Ecto neural progenitor cell (in vitro differentiated cells): ENCODE results near the gene DICER1.

Source experiments
- DNase-seq: peaks from one replicate; pipeline ENCODE4 v3.0.0-alpha.2; 2018; ENCODE audit warnings: low spot score

Gene DICER1

DNA sequence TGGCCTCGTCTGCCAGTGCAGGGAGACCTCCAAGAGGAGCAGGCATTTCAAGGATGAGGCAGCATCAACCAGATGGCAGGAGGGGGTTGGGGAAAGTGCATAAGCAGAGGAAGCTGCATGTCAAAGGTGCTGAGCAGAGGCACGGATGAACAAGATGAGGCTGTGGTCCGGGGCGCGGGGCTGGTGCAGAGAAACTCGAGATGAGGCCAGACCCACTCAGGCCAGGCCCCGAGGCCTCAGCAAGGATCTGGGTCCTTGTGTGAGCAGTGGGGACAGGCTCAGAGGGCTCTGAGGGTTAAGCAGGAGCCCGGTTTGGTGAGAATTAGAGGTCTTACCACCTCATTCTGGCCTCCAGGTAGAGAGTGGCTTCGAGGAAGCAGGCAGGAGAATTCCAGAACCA lies 98.8 kb downstream of the DICER1 start:
- no peak for DNase-seq

- DNase-seq, result no peak
Measured at GRCh38 chr14:95057851-95058250, 99.5 kb downstream of the DICER1 start.

- DNase-seq, result no peak
Measured at GRCh38 chr14:95057147-95057546, 100.2 kb downstream of the DICER1 start.

GRCh38 chr14:95056476-95056875 lies 100.9 kb downstream of the DICER1 start:
- no peak for DNase-seq

GRCh38 chr14:95055318-95055717 lies 102.0 kb downstream of the DICER1 start:
- no peak for DNase-seq

GRCh38 chr14:95054346-95055280 lies 102.7 kb downstream of the DICER1 start:
- no peak for DNase-seq

DNA sequence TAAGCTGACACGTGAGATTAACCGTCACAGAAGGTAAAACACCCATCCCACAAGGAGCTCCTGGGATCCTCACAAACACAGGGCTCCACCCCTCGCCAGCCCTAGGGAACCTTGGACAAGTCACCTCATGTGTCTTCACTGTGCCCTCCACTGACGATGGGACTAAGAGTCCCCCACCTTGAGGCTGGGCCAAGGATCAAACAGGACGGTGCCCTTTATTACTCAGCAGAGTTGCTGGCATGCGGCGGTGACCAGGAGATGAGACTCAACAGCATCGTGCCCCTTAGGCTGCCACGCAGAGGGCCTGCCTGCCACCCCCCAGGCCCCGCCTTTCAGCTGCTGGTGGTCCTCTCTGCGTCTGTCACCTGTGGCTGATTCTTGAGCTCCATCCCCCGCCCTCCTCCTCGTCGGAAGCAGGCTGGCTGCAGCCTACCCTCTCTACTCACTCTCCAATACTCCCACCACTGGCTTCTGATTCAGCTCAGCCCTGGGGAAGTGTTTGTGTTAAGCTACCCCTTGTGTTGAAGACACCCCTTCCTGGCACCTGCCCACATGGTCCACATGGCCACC lies 105.2 kb downstream of the DICER1 start:
- DNase-seq, result peak; percentile 39

DNA sequence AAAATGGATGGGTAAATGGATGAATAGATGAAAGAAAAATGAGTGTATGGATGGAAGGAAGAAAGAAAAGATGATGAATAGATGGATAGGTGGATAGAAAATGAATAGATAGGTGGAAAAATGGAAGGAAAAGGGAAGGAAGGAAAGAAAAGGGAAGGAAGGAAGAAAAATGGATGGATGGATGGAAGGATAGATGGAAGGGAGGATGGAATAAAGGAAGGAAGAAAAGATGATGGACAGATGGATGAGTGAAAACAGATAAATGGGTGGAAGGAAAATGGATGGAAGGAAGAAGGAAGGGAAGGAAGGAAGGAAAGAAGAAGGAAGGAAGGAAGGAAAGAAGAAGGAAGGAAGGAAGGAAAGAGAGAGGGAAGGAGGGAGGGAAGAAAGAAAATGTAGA lies 107.4 kb downstream of the DICER1 start:
- DNase-seq, result no peak

DNA sequence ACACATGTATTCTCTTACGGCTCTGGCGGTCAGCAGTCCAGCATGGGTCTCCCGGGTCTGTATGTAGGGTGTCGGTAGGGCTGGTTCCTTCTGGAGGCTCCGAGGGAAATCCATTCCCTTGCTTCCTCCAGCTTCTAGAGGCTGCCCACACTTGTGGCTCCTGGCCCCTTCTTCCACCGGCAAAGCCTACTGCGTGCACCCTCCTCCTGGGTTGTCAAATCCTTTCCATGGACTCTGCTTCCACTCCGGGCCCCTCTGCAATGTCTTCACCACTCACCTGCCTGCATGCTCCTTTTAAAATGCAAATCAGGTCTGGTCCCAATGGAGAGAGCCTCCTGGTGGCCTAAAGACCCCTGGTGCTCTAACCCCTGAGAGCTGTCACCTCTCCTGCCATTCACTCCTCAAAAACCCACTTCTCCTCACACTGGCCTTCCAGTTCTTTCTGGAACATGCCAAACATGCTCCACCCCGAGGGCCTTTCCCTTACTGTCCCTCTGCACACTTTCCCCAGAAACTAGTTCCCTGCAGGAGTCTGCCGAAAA lies 108.5 kb downstream of the DICER1 start:
- no peak for DNase-seq

- DNase-seq, result no peak
Measured at GRCh38 chr14:95047754-95048153, 109.6 kb downstream of the DICER1 start.

DNA sequence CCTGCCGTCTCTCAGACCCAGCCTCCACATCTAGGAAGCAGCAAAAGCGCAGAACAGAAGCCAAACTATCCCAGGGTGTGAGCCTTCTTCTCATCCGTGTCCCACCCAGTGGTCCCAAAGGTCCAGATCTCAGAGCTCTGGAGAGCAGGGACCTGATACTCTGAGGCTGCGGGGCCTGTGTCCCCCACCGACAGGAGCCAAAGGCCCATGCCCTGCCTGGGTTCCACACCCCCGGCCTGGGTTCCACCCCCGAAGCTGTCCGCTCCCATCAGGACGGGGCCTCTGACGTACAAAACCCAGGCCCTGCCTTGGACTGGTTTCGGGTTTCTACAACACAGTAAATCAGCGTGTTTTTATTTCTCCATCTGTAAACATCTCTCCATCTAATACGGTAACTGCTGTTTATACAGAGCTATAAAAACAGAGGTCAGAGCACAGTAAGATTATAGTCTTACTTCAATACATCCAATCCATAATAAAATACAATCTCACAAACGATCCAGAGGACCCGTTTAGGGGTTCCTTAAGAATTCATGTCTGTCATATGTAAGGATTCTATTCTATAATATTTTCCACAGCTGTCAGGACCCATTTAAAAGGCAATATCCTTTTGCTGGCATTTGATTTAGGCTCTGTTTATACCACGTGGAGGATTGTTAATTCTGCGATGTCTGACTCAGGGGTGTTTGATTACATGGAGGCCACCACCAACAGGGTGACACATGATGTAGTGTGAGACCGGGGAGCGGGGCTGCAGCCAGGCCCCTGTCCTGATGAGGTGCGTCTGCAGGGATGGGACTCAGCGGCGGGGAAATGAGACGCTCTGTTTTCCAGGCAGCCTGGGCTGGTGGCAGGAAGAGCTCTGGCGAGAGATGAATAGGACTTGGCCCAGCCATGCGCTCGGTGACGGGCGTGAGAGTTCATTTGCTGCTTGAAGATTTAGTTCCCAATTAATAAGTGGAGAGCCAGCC lies 110.3 kb downstream of the DICER1 start:
- peak; percentile 42 for DNase-seq

DNA sequence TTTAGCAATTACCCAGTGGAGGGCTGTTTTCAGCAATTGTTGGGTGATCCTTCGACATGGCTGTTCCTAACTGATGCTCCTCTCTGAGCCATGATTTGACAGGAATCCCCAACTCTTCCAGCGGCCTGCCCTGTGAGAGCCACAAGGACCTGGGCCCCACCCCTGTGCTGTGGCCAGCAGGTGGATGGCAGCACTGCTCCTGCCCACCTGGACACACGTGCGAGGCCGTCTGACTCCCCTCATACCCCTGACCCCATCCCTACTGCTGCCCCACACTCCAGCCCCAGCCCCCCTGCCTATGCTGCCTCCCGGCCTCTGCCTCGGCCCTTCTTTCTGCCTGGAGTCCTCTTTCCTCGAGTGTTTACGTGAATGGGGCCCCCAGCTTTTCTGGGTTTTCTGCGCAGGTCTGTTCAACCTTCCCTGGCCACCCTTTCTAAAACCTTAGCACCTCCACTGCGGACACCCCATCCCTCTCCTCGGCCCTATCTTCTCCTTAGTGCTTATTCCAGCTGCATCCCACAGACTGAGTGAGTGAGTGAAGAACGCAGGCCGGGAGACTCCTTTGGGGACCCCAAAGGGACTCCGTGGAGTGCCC lies 111.4 kb downstream of the DICER1 start:
- peak; percentile 34 for DNase-seq

- peak; percentile 43 for DNase-seq
Measured at GRCh38 chr14:95045106-95045701, 112.1 kb downstream of the DICER1 start.

- peak; percentile 44 for DNase-seq
Measured at GRCh38 chr14:95044463-95045105, 112.7 kb downstream of the DICER1 start.

GRCh38 chr14:95043732-95044462 lies 113.4 kb downstream of the DICER1 start:
- DNase-seq, result peak; percentile 33

GRCh38 chr14:95043314-95043713 lies 114.0 kb downstream of the DICER1 start:
- peak; percentile 23 for DNase-seq

GRCh38 chr14:95041477-95042020 lies 115.8 kb downstream of the DICER1 start:
- peak; percentile 11 for DNase-seq

- peak; percentile 36 for DNase-seq
Measured at GRCh38 chr14:95040708-95041476, 116.4 kb downstream of the DICER1 start.

DNA sequence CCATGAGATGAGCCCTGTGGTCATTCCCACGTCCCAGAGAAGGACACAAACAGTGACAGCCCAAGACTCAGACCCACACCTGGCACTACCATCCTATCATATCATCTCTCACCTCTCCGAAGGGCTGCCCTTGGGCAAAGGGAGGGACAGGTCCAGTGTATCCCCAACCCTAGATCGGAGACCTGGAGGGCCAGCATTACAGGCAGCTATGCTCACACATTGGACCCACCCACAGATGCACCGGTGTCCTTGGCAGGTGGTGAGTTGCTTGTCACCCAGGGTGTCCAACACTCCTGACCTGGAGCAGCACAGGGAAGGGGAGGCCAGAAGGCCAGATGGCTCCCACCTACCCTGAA lies 117.4 kb downstream of the DICER1 start:
- DNase-seq, result peak; percentile 20
